Loucy (cell line): Measurements from ENCODE around the gene WDFY1.

Experiments used
- H2AFZ ChIP-seq: fragments of 200-600 bp; sonication (generic); 2 replicates; pipeline ENCODE4 v1.6.0; 2016; ENCODE audit warnings: antibody characterized with exemption, mild to moderate bottlenecking, low read length, moderate library complexity
- H3F3A ChIP-seq: fragments of 200-600 bp; 2 replicates; pipeline ENCODE4 v1.6.0; 2016; ENCODE audit warnings: antibody characterized with exemption, low read depth, mild to moderate bottlenecking
- H3K27me3 ChIP-seq: fragments of 200-600 bp; sonication (generic); 2 replicates; pipeline ENCODE4 v1.6.1; 2014; ENCODE audit warnings: low read length, mild to moderate bottlenecking; ENCODE audit not compliant: insufficient read depth, poor library complexity, severe bottlenecking
- H3K36me3 ChIP-seq: fragments of 200-600 bp; sonication (generic); 2 replicates; pipeline ENCODE4 v1.6.1; 2016; ENCODE audit warnings: low read length; ENCODE audit not compliant: insufficient read depth
- H3K4me1 ChIP-seq: fragments of 200-600 bp; sonication (generic); 2 replicates; pipeline ENCODE4 v1.5.1; 2014; ENCODE audit warnings: low read length, mild to moderate bottlenecking; ENCODE audit not compliant: insufficient read depth, poor library complexity, severe bottlenecking
- H3K4me2 ChIP-seq: fragments of 200-600 bp; sonication (generic); 2 replicates; pipeline ENCODE4 v1.6.0; 2014; ENCODE audit warnings: antibody characterized with exemption, low read length, low read depth, mild to moderate bottlenecking; ENCODE audit not compliant: poor library complexity, severe bottlenecking
- H3K4me3 ChIP-seq: fragments of 200-600 bp; sonication (generic); 2 replicates; pipeline ENCODE4 v1.5.1; 2014; ENCODE audit warnings: low read length, mild to moderate bottlenecking, mixed read lengths; ENCODE audit not compliant: poor library complexity, severe bottlenecking
- H3K79me2 ChIP-seq: fragments of 200-600 bp; sonication (generic); 2 replicates; pipeline ENCODE4 v1.6.1; 2014; ENCODE audit warnings: low read length; ENCODE audit not compliant: insufficient read depth
- H3K9ac ChIP-seq: fragments of 200-600 bp; sonication (generic); 2 replicates; pipeline ENCODE4 v1.6.0; 2014; ENCODE audit warnings: mild to moderate bottlenecking, low read depth, low read length, moderate library complexity; ENCODE audit not compliant: poor library complexity, severe bottlenecking
- H3K9me2 ChIP-seq: fragments of 200-600 bp; sonication (generic); replicated peaks from 2 replicates; pipeline ENCODE4 v1.6.1; 2016; ENCODE audit warnings: low read depth, low read length, mixed read lengths
- H3K9me3 ChIP-seq: fragments of 200-600 bp; sonication (generic); 2 replicates; pipeline ENCODE4 v1.6.1; 2014; ENCODE audit warnings: mild to moderate bottlenecking, antibody characterized with exemption, low read length, low read depth; ENCODE audit not compliant: insufficient read depth
- H4K20me1 ChIP-seq: fragments of 200-600 bp; sonication (generic); 2 replicates; pipeline ENCODE4 v1.6.0; 2014; ENCODE audit warnings: antibody characterized with exemption, low read length, mild to moderate bottlenecking; ENCODE audit not compliant: insufficient read depth, poor library complexity, severe bottlenecking
- EZH2phosphoT487 ChIP-seq: fragments of 200-600 bp; IDR thresholded peaks from 2 replicates; pipeline ENCODE4 v1.6.1; 2018; ENCODE audit warnings: antibody characterized with exemption, mild to moderate bottlenecking, moderate library complexity, borderline replicate concordance
- TF ChIP-seq, protein P1 (sequence below): fragments of 200-600 bp; sonication (generic); conservative IDR thresholded peaks from 2 replicates; pipeline ENCODE4 v1.5.1; 2014; ENCODE audit warnings: mild to moderate bottlenecking, antibody characterized with exemption, low read length

Gene WDFY1

DNA sequence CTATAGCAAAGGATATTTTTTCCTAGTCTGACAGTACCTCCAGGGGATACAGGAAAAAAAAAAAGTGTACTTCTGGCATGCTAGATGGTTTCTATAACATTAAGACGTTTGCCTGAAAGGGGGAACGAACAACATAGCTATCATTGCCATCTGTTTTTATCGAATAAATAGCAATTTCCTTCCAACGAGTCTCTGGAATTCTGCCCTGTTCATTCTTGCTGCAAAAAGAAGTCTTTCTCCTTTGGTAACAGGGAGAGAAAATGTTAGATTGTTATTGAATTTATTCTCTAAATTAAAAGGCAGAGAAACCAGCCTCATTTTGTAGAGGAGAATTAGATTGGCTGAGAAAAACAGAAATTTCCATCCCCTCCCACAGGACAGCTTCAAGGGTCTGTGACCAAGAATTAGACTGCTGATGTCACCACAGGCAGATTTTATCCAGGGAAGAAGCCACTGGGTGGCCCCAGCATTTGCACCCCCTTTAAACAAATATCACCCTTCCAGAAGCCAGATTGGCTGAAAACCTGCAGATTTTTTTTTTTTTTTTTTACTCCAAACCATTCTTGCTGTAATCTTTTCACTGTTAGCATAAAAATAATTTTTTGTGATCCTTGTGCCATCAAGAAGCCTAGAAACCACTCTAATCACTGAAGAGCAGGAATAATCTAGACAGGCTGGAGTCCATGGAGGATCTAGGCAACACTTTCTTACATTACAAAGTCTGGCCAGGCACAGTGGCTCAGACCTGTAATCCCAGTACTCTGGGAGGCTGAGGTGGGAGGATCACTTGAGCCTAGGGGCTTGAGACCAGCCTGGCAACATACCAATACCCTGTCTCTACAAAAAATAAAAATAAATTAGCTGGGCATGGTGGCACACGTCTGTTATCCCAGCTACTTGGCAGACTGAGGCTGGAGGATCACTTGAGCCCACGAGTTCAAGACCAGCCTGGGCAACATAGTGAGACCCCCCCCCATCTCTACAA is 12.0 kb downstream of the WDFY1 start:
- H3K4me1 ChIP-seq, result peaks cover 26% of the 10 kb centered on the region

DNA sequence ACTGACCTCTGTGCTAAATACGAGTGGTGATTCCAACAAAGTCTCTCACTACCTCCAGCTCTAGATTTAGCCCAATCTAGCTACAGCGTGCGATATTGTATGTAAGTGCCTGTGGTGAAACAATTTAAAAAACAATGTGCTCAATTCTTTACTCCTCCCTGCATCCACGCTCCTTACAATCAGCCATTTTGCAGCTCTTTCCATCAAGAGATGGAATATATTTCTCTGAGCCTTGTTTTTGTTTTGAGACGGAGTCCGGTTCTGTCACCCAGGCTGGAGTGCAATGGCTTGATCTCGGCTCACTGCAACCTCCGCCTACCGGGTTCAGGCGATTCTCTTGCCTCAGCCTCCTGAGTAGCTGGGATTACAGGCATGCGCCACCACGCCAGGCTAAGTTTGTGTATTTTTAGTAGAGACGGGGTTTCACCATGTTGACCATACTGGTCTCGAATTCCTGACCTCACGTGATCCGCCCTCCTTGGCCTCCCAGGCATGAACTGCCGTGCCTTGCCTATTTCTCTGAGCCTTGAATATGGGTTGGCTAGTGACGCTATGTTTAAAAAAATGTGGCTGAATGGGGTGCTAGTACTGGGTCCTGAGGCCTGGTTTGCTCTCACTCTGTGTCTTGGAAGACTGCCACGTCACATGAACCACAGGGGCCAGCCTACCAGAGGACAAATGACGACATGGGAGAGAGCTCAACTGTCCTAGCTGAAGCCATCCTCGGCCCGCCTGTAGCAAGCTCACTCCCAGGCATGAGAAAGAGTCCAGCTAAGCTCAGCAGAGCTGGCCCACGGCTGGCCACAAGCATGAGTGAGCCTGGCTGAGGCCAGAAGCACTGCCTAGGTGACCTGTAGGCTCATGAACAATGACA is 14.8 kb downstream of the WDFY1 start:
- TF ChIP-seq, protein P1, sequence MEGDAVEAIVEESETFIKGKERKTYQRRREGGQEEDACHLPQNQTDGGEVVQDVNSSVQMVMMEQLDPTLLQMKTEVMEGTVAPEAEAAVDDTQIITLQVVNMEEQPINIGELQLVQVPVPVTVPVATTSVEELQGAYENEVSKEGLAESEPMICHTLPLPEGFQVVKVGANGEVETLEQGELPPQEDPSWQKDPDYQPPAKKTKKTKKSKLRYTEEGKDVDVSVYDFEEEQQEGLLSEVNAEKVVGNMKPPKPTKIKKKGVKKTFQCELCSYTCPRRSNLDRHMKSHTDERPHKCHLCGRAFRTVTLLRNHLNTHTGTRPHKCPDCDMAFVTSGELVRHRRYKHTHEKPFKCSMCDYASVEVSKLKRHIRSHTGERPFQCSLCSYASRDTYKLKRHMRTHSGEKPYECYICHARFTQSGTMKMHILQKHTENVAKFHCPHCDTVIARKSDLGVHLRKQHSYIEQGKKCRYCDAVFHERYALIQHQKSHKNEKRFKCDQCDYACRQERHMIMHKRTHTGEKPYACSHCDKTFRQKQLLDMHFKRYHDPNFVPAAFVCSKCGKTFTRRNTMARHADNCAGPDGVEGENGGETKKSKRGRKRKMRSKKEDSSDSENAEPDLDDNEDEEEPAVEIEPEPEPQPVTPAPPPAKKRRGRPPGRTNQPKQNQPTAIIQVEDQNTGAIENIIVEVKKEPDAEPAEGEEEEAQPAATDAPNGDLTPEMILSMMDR, result no peak
- no peak for TF ChIP-seq EZH2phosphoT487
- Histone ChIP-seq H2AFZ (no peak overlapping the region), H3K9me2 (no peaks in the 10 kb centered on the region), H3K4me3 (peak overlapping the region; percentile 7), H3K9me3 (peaks cover 8% of the 10 kb centered on the region; the same call in 1 of the 2 replicates), H3K9ac (no peak overlapping the region), H3F3A (peaks cover 5% of the 10 kb centered on the region; the same call in 1 of the 2 replicates), H3K4me1 (peaks cover 13% of the 10 kb centered on the region), H3K27me3 (no peaks in the 10 kb centered on the region), H3K36me3 (no peaks in the 10 kb centered on the region), H4K20me1 (peaks cover 22% of the 10 kb centered on the region), H3K79me2 (peaks cover 30% of the 10 kb centered on the region), H3K4me2 (peak overlapping the region; percentile 36)

More for the DNA sequence above, 12.0 kb downstream of the WDFY1 start:
- TF ChIP-seq EZH2phosphoT487, result no peak
- TF ChIP-seq, protein P1, result no peak
- H3K9me2 ChIP-seq, result no peaks in the 10 kb centered on the region
- no peaks in the 10 kb centered on the region for H3K9me3 ChIP-seq
- H3K4me2 ChIP-seq, result no peak overlapping the region
- no peak overlapping the region for H3K4me3 ChIP-seq
- H3K36me3 ChIP-seq, result no peaks in the 10 kb centered on the region
- peaks cover 5% of the 10 kb centered on the region; the same call in 1 of the 2 replicates for H3F3A ChIP-seq
- H3K9ac ChIP-seq, result no peak overlapping the region
- H3K27me3 ChIP-seq, result no peaks in the 10 kb centered on the region
- H2AFZ ChIP-seq, result no peak overlapping the region
- H3K79me2 ChIP-seq, result peaks cover 45% of the 10 kb centered on the region
- H4K20me1 ChIP-seq, result peaks cover 26% of the 10 kb centered on the region

DNA sequence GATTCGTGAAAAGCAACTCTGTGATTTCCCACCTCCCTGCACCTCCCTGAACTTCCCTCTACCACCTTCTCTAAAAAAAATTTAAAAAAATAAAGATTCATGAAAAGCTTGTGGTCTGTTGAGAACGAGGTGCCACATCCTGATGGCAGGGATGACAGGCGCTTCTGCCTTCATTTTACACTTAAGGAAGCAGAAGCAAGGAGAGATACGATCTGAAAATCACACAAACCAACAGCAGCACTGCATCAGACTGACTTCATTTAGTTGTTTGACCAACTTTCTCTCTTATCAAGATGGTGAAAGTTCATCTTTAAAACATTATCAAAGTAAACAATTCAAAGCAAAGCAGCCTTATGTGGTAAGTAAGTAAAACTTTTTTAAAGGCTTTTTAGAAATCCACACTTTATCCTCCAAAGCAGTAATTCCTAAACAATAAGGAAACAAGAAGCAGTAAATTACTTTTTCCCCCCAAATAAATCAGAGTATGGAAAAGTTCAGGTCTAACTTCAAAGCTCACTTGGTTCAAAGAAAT is 15.5 kb downstream of the WDFY1 start:
- H3K4me3 ChIP-seq, result peak overlapping the region; percentile 7
- TF ChIP-seq EZH2phosphoT487, result 0 out of 2 replicates have a peak, but pooled peaks have one; percentile 35
- TF ChIP-seq, protein P1, result no peak
- peaks cover 24% of the 10 kb centered on the region for H3K79me2 ChIP-seq
- no peak overlapping the region for H2AFZ ChIP-seq
- H3F3A ChIP-seq, result peaks cover 5% of the 10 kb centered on the region; the same call in 1 of the 2 replicates
- H3K9me2 ChIP-seq, result no peaks in the 10 kb centered on the region
- H3K4me1 ChIP-seq, result peaks cover 13% of the 10 kb centered on the region
- H4K20me1 ChIP-seq, result peaks cover 22% of the 10 kb centered on the region
- no peaks in the 10 kb centered on the region for H3K36me3 ChIP-seq
- H3K27me3 ChIP-seq, result no peaks in the 10 kb centered on the region
- peak overlapping the region; percentile 36 for H3K4me2 ChIP-seq
- peaks cover 8% of the 10 kb centered on the region; the same call in 1 of the 2 replicates for H3K9me3 ChIP-seq
- no peak overlapping the region for H3K9ac ChIP-seq
